CD1c-positive myeloid dendritic cell (primary cell): ENCODE data around the gene PPFIBP1.

Experiments
- DNase-seq: peaks from one replicate; pipeline ENCODE4 v3.0.0-alpha.2; 2016; ENCODE audit errors: extremely low spot score

Gene PPFIBP1

GRCh38 chr12:27665704-27666103 is 141.7 kb downstream of the PPFIBP1 start:
- DNase-seq = no peak

DNA sequence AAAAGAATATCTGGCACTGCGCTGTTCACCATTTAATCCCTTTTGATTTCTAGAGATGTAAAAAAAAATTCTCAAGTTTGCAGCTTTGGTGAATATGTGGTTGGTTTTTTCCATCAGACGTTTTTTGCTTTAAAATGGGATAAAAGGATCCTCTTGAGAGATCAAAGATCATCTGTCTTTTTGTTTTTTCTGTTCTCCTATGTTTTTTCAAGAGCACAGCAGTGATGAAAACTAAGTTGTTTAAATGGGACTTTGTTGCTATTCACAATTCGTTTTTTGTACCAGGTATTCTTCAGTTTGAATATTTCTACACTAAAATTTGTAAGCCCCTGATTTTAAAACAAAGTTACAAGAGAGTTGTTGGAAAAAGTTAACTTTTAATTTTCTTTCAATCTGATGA is 142.5 kb downstream of the PPFIBP1 start:
- no peak for DNase-seq

DNA sequence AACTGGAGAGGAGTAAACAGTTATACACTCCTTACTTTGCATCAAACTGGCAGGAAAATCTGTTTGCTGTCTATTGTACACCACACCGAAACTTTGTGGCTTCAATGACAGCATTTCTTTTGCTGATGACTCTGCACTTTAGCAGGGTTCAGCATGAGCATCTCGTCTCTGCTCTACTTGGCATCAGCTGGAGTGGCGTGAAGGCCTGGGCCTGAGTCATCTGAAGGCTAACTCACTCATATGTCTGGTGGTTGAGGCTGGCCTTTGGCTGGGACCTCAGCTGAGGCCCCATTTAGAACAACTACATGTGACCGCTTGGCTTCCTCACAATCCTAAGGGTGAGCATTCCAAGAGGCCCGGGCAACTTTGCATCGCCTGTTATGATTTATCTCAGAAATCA is 143.5 kb downstream of the PPFIBP1 start:
- no peak for DNase-seq

DNA sequence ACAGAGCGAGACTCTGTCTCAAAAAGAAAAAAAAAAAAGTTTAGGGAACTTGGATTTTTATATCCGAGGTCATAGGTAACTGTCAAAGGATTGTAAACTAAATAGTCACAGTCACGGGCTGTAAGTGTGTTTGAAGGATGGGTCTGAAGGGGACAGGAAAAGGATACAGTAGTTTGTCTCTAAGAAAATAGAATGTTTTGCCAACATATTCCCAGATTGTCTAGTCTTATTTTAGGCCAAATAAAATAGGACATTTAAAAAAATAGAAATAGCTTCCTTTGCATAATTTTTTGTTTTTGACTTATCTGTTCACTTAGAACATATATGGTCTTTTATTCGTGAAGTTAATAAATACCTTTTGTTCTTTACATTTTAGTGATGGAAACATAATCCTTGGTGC is 148.0 kb downstream of the PPFIBP1 start:
- no peak for DNase-seq

GRCh38 chr12:27672643-27673042 is 148.6 kb downstream of the PPFIBP1 start:
- DNase-seq = no peak

DNA sequence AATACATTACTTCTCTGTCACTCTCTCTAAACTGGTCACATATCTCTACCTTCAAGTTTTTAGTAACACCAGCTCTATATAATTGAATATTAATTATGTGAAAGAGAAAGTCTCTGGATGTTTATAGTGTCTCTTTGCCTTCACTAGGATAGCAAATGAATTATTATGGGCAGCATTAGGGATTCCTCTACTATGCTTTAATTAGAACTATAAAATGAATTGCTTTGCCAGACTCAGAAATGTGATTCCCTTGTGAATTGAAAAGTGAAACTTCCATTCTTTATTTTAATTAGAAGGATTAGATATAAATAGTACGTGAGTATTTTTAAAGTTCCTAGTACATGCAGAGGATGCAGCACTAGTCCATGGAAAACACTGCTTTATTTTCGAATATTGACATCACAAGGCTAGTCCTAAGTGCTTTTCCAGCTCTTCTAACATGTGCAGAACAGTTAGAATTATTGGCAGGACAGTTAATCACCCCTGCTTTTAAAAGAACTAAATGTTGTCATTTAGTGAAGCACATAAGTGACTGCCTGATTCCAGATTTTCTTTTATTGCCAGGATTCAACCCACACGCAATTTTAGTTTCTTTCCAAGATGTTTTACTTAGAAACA is 149.2 kb downstream of the PPFIBP1 start:
- no peak for DNase-seq

DNA sequence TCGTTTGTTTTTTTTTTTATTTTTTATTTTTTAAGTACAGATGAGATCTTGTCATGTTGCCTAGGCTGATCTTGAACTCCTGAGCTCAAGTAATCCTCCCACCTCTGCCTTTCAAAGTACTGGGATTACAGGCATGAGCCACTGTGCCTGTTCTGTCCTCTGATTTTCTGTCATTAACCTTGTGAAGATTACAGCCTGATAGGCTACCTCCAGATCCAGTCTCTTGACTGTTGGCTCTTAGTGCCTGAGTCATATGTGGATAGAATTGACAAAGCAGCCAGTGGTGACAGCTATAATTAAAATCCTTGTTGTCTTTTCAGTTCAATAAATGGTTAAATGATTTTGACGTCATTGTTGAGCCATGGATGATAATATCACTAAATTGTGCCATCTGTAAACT is 151.0 kb downstream of the PPFIBP1 start:
- no peak for DNase-seq

- no peak for DNase-seq
Measured at GRCh38 chr12:27680619-27681018, 156.6 kb downstream of the PPFIBP1 start.

DNA sequence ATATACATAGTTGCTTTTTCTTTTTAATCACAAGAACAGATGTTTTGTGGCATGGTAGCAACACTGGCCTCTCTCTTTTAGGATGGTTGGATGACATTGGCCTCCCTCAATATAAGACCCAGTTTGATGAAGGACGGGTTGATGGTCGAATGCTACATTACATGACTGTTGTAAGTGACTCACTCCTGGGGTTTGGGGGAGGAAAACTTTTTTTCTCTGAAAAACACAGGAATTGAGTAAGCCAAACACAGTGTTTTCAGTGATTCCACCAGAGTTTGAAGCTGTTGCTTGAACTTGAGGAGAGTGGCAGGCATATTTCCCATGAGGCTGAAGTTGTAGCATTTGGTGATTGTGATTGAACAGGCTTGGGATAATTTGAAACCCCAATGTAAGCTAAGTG is 158.5 kb downstream of the PPFIBP1 start:
- no peak for DNase-seq

DNA sequence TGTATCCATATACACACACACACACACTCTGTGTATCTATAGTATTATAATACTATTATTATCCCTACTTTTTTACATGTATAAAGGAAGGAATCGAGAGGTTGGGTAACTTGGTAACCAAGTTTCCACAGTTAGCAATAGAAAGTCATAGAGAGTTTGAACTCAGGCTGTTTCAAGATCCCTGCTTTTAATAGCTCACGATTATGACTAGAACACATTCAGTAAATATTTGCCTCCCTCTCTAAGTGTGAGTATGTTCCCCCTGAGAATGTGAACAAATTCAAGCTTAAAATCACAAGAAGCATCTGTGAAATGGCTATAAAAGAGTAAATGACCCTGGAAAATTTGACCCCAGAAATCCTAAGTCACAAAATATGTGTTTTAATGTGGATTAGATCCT is 161.3 kb downstream of the PPFIBP1 start:
- no peak for DNase-seq

DNA sequence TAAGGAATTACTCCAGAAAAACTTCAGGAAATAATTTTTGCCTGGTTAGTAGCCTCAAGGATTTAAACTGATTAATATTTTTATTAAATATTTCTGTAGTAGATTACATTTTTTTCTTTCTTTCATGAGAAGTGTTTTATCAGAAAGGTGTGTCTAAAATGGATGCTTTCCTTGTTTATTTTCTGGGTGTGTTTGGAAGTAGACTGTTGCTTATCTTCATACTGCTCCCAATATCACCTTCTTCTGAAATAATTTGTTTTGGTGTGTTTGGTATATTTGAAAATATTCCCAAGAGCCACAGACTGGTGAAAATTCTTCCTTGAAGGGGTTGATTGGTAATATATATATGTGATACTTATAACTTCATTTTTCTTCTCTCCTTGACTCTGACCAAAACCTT is 162.1 kb downstream of the PPFIBP1 start:
- DNase-seq = no peak

DNA sequence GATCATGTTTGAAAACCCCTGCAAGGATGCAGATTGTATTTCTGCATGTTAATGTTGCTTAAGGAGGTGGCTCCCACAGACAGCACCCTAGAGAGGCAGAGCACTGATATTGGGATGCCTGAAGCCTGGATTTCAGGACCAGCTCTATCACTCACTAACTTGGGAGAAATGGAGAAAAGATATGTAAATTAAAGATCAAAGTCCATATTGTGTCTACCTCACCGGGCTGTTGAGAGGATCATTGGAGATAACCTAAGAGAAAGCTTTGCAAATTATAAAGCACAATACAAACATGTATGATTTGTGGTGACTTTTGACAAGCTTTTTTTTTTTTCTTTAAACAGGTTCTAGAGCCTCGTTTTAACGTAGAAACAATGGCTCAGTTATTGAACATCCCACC is 164.7 kb downstream of the PPFIBP1 start:
- DNase-seq = no peak

- no peak for DNase-seq
Measured at GRCh38 chr12:27689558-27690180, 165.7 kb downstream of the PPFIBP1 start.

- no peak for DNase-seq
Measured at GRCh38 chr12:27693403-27693802, 169.4 kb downstream of the PPFIBP1 start.

DNA sequence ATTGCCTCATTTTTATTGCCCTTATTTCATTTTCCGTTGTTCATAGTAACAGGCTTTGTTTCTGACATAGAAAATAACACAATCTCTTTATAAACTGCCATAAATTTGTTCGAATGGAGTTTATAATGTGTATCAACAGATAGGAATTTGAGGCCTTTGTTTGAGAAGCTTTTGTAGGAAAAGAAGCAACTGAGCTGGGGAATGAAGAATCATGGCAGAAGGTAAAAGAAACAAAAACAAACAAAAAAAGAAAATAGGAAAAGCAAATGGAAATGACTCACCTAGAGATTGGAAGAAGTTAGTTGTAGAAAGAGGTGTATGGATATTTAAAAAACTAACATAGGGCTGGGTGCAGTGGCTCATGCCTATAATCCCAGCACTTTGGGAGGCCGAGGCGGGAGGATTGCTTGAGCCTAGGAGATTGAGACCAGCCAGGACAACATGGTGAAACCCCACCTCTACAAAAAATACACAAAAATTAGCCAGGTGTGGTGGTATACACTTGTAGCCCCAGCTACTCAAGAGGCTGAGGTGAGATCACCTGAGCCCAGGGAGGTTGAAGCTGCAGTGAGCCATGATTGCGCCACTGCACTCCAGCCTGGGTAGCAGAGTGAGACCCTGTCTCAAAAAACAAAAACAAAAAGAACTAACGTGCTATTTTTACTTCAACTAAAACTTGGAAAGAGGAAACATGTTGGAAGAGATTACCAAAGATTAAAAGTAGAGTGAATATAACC is 171.7 kb downstream of the PPFIBP1 start:
- no peak for DNase-seq

GRCh38 chr12:27696293-27696652 is 172.3 kb downstream of the PPFIBP1 start, which contains the start of gene REP15:
REP15 (plus strand) TSS chr12:27696447; CDS start chr12:27696563, 116 bp downstream.
- no peak for DNase-seq

GRCh38 chr12:27696864-27697564 is 173.0 kb downstream of the PPFIBP1 start:
- DNase-seq = no peak

GRCh38 chr12:27703720-27704452 is 179.9 kb downstream of the PPFIBP1 start:
- peak; percentile 72 for DNase-seq

GRCh38 chr12:27705263-27705662 is 181.3 kb downstream of the PPFIBP1 start:
- DNase-seq = no peak

- DNase-seq = no peak
Measured at GRCh38 chr12:27707216-27707615, 183.2 kb downstream of the PPFIBP1 start.

- DNase-seq = no peak
Measured at GRCh38 chr12:27709212-27709931, 185.4 kb downstream of the PPFIBP1 start.
